ENCODE results near the gene IDI1. TPM values are rescaled to one million over a fixed set of nuclear protein-coding genes. Genes with fewer than 3 reads are reported as not detected.

IDI1 gene
- total and polyA plus RNA-seq, 2 experiments from 2014 or later = 33.7 to 42.9 TPM

- no peaks in the 10 kb centered on the region for H3K36me3 ChIP-seq (ENCODE audit: low read depth)
- in situ Hi-C loops (cut with MboI) = no loop called here
- 84 to 89% methylated on average over 3 of the region's 3 CpGs for WGBS, 2 experiments (ENCODE audit: low coverage in 1 of 2, low lambda C conversion rate in 2 of 2, missing lambda C conversion rate in 2 of 2)
These were observed 14.2 kb downstream of the IDI1 start for GRCh38 chr10:1034758-1035157.

GRCh38 chr10:1033601-1034000, 15.3 kb downstream of the IDI1 start:
- TF ChIP-seq EZH2 (IDR thresholded peaks at IDR 0.05; ENCODE audit: insufficient read depth, poor library complexity, severe bottlenecking) = no peak
- no peak for TF ChIP-seq EZH2phosphoT487 (IDR thresholded peaks at IDR 0.05; ENCODE audit: insufficient read depth, low read depth)
- Histone ChIP-seq H3K9me3 (ENCODE audit: low read depth) (no peaks in the 10 kb centered on the region), H3K4me2 (ENCODE audit: unreplicated experiment) (no peak overlapping the region), H3K36me3 (ENCODE audit: low read depth) (no peaks in the 10 kb centered on the region), H3K4me3 (no peak overlapping the region), H2AFZ (no peak overlapping the region), H3K4me1 (ENCODE audit: insufficient read depth) (no peaks in the 10 kb centered on the region), H4K20me1 (ENCODE audit: insufficient read depth) (no peaks in the 10 kb centered on the region), H3K27ac (no peak overlapping the region), H3K9ac (no peak overlapping the region), H3F3A (ENCODE audit: insufficient read depth) (peaks cover 9% of the 10 kb centered on the region; the same call in 1 of the 2 replicates), H3K79me2 (ENCODE audit: insufficient read depth) (no peaks in the 10 kb centered on the region), H3K9me2 (ENCODE audit: insufficient read depth) (no peaks in the 10 kb centered on the region), H3K27me3 (replicated peaks; ENCODE audit: insufficient read depth) (no peaks in the 10 kb centered on the region)
- 85 to 96% methylated on average over 1 of the region's 1 CpG for WGBS, 2 experiments (ENCODE audit: low coverage in 1 of 2, low lambda C conversion rate in 2 of 2, missing lambda C conversion rate in 2 of 2)
- in situ Hi-C loops (cut with MboI) = no loop called here
- DNase-seq = no peak

More at GRCh38 chr10:1034758-1035157, 14.2 kb downstream of the IDI1 start:
- Histone ChIP-seq H3K9me3 (ENCODE audit: low read depth) (no peaks in the 10 kb centered on the region), H3K27ac (no peak overlapping the region), H3K9me2 (ENCODE audit: insufficient read depth) (no peaks in the 10 kb centered on the region), H3K9ac (no peak overlapping the region), H2AFZ (no peak overlapping the region), H3K4me2 (ENCODE audit: unreplicated experiment) (no peak overlapping the region), H3K4me1 (ENCODE audit: insufficient read depth) (no peaks in the 10 kb centered on the region), H3K79me2 (ENCODE audit: insufficient read depth) (no peaks in the 10 kb centered on the region), H3K4me3 (no peak overlapping the region), H3F3A (ENCODE audit: insufficient read depth) (peaks cover 9% of the 10 kb centered on the region; the same call in 1 of the 2 replicates), H3K27me3 (replicated peaks; ENCODE audit: insufficient read depth) (no peaks in the 10 kb centered on the region), H4K20me1 (ENCODE audit: insufficient read depth) (no peaks in the 10 kb centered on the region)
- no peak for TF ChIP-seq EZH2 (IDR thresholded peaks at IDR 0.05; ENCODE audit: insufficient read depth, poor library complexity, severe bottlenecking)
- no peak for TF ChIP-seq EZH2phosphoT487 (IDR thresholded peaks at IDR 0.05; ENCODE audit: insufficient read depth, low read depth)
- no peak for DNase-seq

GRCh38 chr10:1029838-1030237, 19.1 kb downstream of the IDI1 start:
- Histone ChIP-seq H3K9ac (no peak overlapping the region), H3K4me1 (ENCODE audit: insufficient read depth) (no peaks in the 10 kb centered on the region), H4K20me1 (ENCODE audit: insufficient read depth) (no peaks in the 10 kb centered on the region), H3K9me2 (ENCODE audit: insufficient read depth) (no peaks in the 10 kb centered on the region), H3K36me3 (ENCODE audit: low read depth) (no peaks in the 10 kb centered on the region), H3K4me2 (ENCODE audit: unreplicated experiment) (no peak overlapping the region), H3F3A (ENCODE audit: insufficient read depth) (no peaks in the 10 kb centered on the region), H3K79me2 (ENCODE audit: insufficient read depth) (no peaks in the 10 kb centered on the region), H3K4me3 (no peak overlapping the region), H3K27ac (no peak overlapping the region), H3K27me3 (replicated peaks; ENCODE audit: insufficient read depth) (no peaks in the 10 kb centered on the region), H2AFZ (no peak overlapping the region), H3K9me3 (ENCODE audit: low read depth) (no peaks in the 10 kb centered on the region)
- TF ChIP-seq EZH2 (IDR thresholded peaks at IDR 0.05; ENCODE audit: insufficient read depth, poor library complexity, severe bottlenecking) = no peak
- TF ChIP-seq EZH2phosphoT487 (IDR thresholded peaks at IDR 0.05; ENCODE audit: insufficient read depth, low read depth) = no peak
- WGBS, 2 experiments (ENCODE audit: low coverage in 1 of 2, low lambda C conversion rate in 2 of 2, missing lambda C conversion rate in 2 of 2) = 95 to 96% methylated on average over 7 of the region's 7 CpGs
- DNase-seq = no peak
- in situ Hi-C loops (cut with MboI) = no loop called here

- 94 to 99% methylated on average over 6 of the region's 6 CpGs for WGBS, 2 experiments (ENCODE audit: low coverage in 1 of 2, low lambda C conversion rate in 2 of 2, missing lambda C conversion rate in 2 of 2)
- DNase-seq = no peak
These were observed 22.3 kb downstream of the IDI1 start for GRCh38 chr10:1026578-1026977.

GRCh38 chr10:1025683-1026082, 23.2 kb downstream of the IDI1 start, which contains the start of gene IDI2:
Gene IDI2, minus strand, starts transcription at chr10:1025859. Its CDS starts 1,136 bp downstream, at chr10:1024723.
- DNase-seq = no peak
- Histone ChIP-seq H3K4me3 (no peak within 1 kb of the TSS), H3K4me2 (ENCODE audit: unreplicated experiment) (no peak within 1 kb of the TSS), H3K9ac (no peak within 1 kb of the TSS), H2AFZ (no peak within 1 kb of the TSS), H3K4me1 (ENCODE audit: insufficient read depth) (no peaks in the 10 kb centered on the region), H3K36me3 (ENCODE audit: low read depth) (no peaks in the 10 kb centered on the region), H3K9me2 (ENCODE audit: insufficient read depth) (no peaks in the 10 kb centered on the region), H3K27ac (no peak within 1 kb of the TSS), H3K27me3 (replicated peaks; ENCODE audit: insufficient read depth) (no peaks in the 10 kb centered on the region), H3K79me2 (ENCODE audit: insufficient read depth) (no peaks in the 10 kb centered on the region), H3K9me3 (ENCODE audit: low read depth) (no peaks in the 10 kb centered on the region), H3F3A (ENCODE audit: insufficient read depth) (no peaks in the 10 kb centered on the region), H4K20me1 (ENCODE audit: insufficient read depth) (no peaks in the 10 kb centered on the region)
- TF ChIP-seq EZH2phosphoT487 (IDR thresholded peaks at IDR 0.05; ENCODE audit: insufficient read depth, low read depth) (no peak), EZH2 (IDR thresholded peaks at IDR 0.05; ENCODE audit: insufficient read depth, poor library complexity, severe bottlenecking) (no peak)
- WGBS, 2 experiments (ENCODE audit: low coverage in 1 of 2, low lambda C conversion rate in 2 of 2, missing lambda C conversion rate in 2 of 2) = 87 to 97% methylated on average over 1 of the region's 1 CpG
- in situ Hi-C loops (cut with MboI) = no loop called here

More at GRCh38 chr10:1026578-1026977, 22.3 kb downstream of the IDI1 start:
- Histone ChIP-seq H3K9me2 (ENCODE audit: insufficient read depth) (no peaks in the 10 kb centered on the region), H3K36me3 (ENCODE audit: low read depth) (no peaks in the 10 kb centered on the region), H3K4me1 (ENCODE audit: insufficient read depth) (no peaks in the 10 kb centered on the region), H3K4me3 (no peak overlapping the region), H3K79me2 (ENCODE audit: insufficient read depth) (no peaks in the 10 kb centered on the region), H3K9me3 (ENCODE audit: low read depth) (no peaks in the 10 kb centered on the region), H3K9ac (no peak overlapping the region), H3K27ac (no peak overlapping the region), H2AFZ (no peak overlapping the region), H4K20me1 (ENCODE audit: insufficient read depth) (no peaks in the 10 kb centered on the region), H3F3A (ENCODE audit: insufficient read depth) (no peaks in the 10 kb centered on the region), H3K27me3 (replicated peaks; ENCODE audit: insufficient read depth) (no peaks in the 10 kb centered on the region), H3K4me2 (ENCODE audit: unreplicated experiment) (no peak overlapping the region)
- TF ChIP-seq EZH2 (IDR thresholded peaks at IDR 0.05; ENCODE audit: insufficient read depth, poor library complexity, severe bottlenecking) (no peak), EZH2phosphoT487 (IDR thresholded peaks at IDR 0.05; ENCODE audit: insufficient read depth, low read depth) (no peak)
- in situ Hi-C loops (cut with MboI) = no loop called here
